NCI-H345 (cell line): ENCODE data around the gene TRPV2.
"Not testable (repeated sequence)": the region's sequence is repeated elsewhere in the genome, so short reads cannot be mapped to it uniquely, and the experiment has no call there.

Experiments
- DNase-seq: peaks from one replicate; lab custom pipeline; 2025; lab: John Stamatoyannopoulos, UW

TRPV2 gene

DNA sequence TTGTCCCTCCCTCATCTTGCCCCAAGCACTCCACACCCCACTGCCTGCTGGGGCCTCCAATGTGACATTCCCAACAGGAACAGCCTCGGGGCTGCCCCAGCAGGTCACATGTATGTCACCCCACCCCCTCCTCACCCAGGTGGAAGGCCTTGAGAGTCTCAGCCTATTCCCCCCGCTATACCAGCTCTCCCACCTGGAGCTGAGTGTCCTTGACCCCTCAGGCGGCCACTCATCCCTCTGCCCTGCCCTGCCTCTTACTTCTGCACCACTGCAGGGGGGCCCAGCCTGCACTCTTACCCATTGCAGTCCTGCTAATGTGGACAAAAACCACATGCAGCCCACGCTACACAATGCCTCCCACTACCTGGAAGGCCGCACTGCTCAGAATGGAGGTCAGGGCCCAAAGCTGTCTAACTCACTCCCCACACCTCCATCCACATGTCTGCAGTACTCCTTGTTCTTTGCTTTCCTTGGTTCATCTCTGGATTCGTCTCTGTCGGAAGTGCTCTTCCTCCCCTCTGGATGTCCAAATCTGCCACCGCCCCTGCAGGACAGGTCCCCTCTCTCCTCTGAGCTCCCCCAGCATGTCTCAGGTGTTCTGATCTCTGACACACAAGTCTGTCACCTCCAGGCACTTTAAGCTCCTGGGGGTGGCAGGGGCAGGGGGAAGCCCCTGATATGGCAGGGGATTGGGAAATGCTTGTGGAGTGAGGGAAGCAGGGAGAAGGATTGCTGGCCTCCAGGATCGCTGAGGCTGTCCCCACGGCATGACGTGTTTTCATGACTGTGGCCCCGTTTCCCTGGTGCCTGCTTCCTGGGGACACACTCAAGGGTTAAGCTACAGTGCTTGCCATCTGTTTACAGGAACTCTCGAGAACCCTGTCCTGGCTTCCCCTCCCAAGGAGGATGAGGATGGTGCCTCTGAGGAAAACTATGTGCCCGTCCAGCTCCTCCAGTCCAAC, 20.8 kb downstream of the TRPV2 start:
- DNase-seq, result no peak

- no peak for DNase-seq
Observed at GRCh38 chr17:16437083-16437482, 21.7 kb downstream of the TRPV2 start.

GRCh38 chr17:16438173-16438556, 22.8 kb downstream of the TRPV2 start:
- DNase-seq, result no peak

DNA sequence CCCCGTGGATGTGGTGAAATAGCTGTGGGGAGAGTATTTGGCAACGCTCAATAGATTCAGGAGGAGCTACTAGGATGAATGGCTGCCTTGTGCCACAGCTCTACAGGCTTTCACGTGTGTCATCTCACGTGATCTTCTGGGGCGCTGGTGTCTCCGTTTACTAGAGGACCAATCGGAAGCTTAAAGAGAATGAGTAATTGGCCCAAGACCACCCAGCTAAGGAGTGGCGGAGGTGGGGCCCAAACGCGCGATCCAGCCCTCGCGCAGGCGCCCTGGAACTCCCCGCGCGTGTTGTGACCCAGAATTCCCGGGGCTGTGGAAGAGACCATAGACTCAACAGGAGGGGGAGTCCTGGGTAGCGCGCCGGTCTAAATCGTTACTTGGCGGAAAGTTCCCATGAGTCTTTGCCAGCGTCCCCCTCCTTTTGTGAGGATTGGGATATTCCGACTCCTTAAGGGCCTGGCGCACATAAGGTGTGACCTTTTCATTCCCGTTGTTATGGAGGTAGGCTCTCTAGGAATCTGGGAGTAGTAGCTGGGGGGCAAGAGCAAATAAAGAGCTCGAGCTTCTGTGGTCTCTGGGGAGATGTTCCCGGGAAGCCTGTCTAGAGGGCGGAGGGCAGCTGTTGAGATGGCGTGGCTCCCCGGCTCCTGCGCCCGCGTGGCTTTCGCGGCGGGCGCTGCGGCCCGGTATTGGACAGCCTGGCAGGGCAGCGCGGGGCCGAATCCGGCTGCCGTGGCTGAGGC, 23.4 kb downstream of the TRPV2 start:
- peak; percentile 97 for DNase-seq

DNA sequence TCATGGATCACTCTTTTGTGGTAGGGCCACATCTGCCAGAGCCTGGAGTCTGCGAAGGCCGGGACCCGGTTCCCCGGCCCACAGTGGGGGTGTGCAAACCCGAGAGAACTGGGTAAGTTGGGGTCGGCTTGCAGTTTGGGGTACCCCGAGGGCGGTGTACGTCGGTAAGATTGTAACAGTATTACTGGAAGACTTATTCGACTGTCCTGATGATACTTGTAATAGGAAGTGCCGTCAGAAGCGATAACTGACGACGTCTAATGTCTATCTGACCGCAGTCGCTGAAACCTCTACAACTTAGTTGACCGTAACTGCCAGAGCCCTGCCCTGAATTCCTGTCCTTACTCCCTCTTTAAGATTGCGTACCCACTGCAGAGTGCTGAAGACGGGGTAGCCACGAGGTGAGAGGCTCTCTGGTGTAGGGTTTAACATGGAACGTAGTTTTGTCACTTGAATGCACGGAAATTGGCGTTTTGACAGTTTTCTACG, 24.0 kb downstream of the TRPV2 start:
- DNase-seq, result no peak

DNA sequence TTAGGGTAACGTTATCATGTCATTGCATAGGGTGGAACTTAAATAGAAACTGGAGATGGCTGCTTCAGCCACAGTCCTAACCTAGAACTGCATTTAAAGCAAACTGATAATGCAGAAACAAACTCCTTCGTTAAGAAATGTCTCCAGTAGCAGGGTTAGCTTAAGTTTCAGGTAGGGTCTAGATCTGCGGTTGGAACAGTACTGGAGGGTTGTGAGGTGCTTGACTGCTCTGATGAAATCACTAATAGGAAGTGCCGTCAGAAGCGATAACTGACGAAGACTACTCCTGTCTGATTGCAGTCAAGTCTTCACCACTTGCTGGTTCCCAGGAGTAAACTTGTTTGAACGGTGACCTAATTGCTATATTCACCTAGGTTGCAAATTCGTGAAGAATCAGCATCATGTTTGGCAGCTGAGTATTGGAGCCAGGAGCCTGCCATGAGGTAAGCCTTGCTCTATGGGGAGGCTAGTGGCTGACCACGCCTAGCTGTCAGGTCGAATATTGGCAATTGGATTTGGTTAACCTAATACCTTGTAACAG, 24.5 kb downstream of the TRPV2 start:
- DNase-seq, result no peak

GRCh38 chr17:16440354-16440753, 25.0 kb downstream of the TRPV2 start:
- not testable (repeated sequence) for DNase-seq

GRCh38 chr17:16440901-16441629, 25.7 kb downstream of the TRPV2 start:
- DNase-seq, result no peak

GRCh38 chr17:16442141-16442540, 26.8 kb downstream of the TRPV2 start:
- no peak for DNase-seq

- DNase-seq, result no peak
Observed at GRCh38 chr17:16442594-16443510, 27.5 kb downstream of the TRPV2 start.

GRCh38 chr17:16443511-16444257, 28.3 kb downstream of the TRPV2 start:
- no peak for DNase-seq

- no peak for DNase-seq
Observed at GRCh38 chr17:16444258-16444886, 29.0 kb downstream of the TRPV2 start.

DNA sequence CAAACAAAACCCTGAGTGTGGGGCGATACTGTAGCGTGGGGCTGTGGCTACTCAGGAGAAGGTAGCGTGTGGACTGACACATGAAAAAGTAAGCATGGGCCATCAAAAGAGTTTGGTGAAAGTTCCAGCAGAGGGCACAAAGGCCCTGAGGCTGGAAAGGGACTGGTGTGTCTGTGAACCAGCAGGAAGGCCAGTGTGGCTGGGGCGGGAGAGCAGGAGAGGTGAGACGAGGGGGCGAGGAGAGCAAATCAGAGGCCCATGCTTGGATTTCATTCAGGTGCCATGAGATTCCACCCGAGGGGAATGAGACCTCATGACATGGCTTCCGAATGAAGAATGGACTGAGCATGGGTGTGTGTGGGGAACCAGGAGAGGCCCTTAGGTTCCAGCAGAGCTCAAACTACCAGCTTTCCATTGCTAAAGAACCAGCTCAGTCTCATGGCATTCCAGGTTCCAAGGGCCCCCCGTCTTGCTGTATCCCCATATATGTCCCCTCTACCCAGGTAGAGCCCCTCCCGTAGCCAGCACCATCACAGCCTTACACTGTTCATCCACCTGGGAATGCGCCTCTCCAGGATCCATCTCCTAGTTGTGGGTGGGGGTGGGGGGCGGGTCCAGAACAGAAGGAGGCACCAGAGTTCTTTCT, 31.1 kb downstream of the TRPV2 start:
- no peak for DNase-seq

- no peak for DNase-seq
Observed at GRCh38 chr17:16447676-16448075, 32.3 kb downstream of the TRPV2 start.

GRCh38 chr17:16448490-16448889, 33.1 kb downstream of the TRPV2 start:
- DNase-seq, result no peak

GRCh38 chr17:16449121-16449570, 33.8 kb downstream of the TRPV2 start:
- no peak for DNase-seq

DNA sequence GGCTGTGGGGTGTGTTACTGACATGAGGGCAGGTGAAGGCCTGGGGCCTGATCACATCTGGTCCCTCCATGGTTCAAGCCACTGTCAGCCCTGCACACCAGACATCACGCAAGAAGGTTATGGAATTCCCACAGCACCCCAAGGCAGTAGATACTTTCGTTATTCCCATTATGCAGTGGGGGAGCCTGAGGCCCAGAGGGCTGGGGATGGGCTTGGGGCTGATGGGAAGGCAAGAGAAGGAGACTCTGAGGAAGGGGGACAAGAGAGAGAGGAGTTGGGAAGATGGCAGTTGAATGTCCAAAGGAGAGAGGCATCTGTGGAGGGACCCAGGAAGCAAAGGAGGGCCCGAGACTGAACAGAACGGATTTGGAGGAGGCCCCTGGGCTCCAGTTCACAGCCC, 34.7 kb downstream of the TRPV2 start:
- DNase-seq, result no peak

DNA sequence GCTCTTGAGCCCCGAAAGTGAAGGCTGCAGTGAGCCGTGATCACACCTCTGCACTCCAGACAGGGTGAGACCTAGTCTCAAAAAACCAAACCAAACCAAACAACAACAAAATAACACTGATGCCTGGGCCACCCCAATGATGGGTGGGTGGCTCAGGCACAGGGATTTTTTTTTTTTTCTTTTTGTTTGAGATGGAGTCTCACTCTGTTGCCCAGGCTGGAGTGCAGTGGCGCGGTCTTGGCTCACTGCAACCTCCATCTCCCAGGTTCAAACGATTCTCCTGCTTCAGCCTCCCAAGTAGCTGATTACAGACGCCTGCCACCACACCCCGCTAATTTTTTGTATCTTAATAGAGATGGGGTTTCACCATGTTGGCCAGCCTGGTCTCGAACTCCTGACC, 36.9 kb downstream of the TRPV2 start:
- DNase-seq, result not testable (repeated sequence)

- DNase-seq, result no peak
Observed at GRCh38 chr17:16453493-16453851, 38.1 kb downstream of the TRPV2 start.
